GM21423 (cell line): ENCODE data around the gene ZNF689.

Source experiments
- ATAC-seq: cut with Tn5 transposase; IDR thresholded peaks from one replicate; pipeline ENCODE4 v1.9.1; 2021; ENCODE audit warnings: mild to moderate bottlenecking, moderate library complexity; ENCODE audit not compliant: unreplicated experiment

ZNF689 gene

DNA sequence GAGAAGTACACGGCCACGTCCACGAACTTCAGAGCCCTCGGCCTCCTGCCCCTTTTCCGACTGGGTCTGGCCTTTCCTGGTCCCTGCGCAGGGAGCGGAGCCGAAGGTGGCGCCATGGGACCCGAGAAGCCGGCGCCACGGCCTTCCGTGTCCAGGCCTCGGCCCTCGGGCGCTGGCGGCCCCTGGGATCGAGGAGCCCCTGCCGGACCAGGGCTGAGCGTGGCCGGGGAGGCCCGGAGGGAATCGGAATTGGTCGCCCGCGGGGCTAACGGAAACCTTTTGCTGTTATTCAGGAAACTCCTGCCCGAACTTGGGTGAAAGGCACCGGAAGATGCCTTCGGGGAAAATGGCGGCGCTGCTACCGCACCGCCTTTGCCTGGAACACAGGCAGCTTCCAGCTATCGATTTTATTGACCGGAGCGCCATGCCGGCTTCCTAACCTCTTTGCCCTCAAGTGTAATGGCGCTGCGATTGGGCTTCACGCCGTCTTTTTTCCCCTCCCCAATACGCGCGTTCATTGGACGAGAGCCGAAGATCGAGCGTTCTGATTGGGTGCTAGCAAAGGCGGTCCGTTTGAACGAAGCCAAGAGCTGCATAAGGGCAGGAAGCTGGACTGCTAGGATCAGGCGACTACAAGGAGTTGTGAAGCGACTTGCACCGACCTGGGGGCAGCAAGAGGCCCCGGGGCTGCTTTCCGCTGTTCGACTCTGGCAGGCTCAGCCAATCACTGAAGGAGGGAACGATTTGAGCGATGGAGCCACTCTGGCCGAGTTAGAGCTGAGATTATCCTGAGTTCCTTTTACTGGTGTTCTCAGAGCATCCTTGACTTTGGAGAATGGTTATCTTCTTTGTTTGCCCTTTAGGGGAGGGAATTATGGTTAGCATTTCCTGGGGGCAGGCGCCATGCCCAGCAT lies at the start of gene ZNF689:
ZNF689 (minus strand) TSS at position 464 of the 914 bp plus-strand sequence; CDS start at position 116, 348 bp downstream.
- ATAC-seq = peak; percentile 86

GRCh38 chr16:30658731-30659506 lies 48.7 kb upstream of the ZNF689 start:
- ATAC-seq = peak; percentile 9

DNA sequence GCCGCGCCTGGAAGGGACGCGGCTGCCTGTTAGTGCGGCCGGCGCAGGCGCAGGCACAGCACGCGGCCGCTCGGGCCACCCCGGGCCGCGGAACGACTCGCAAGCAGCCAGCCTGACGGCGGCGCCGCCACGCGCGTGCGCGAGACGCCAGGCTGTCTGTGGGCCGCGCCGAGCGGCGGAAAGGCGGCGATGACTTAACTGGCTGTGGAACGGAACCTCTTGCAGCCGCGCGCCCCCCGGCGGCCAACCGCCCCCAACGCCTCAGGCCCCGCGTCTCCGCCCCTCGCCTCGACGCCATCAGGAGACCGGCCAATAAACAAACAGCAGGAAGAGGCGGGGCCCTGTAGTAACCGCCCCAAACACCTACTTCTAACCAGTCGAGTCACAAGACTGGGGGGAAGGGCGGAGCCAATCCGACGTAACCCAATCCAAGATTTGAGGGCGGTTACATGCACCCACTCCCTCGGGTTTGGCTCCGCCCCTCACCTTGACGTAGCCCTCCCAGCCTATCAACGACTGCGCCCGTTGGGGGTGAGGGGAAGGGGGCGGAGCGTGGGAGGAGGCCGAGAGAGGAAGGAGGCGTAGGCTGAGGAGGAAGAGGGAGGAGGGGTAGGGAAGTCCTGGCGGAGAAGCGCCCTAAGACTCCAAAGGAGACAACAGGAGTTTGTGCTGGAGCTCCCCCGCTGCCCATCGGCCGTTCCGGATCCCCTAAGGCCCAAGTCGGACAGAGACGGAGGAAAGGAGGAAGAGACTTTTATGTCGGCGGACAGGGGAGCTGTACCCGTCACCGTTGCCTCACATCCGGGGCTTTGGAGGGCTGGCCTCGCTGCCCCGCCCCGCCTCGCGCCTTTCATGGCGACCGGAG lies 47.9 kb upstream of the ZNF689 start, which contains the start of gene FBRS:
FBRS (plus strand) TSS at position 566 of the 865 bp plus-strand sequence. CDS start 1,088 bp downstream, outside the sequence.
- ATAC-seq = peak; percentile 65

DNA sequence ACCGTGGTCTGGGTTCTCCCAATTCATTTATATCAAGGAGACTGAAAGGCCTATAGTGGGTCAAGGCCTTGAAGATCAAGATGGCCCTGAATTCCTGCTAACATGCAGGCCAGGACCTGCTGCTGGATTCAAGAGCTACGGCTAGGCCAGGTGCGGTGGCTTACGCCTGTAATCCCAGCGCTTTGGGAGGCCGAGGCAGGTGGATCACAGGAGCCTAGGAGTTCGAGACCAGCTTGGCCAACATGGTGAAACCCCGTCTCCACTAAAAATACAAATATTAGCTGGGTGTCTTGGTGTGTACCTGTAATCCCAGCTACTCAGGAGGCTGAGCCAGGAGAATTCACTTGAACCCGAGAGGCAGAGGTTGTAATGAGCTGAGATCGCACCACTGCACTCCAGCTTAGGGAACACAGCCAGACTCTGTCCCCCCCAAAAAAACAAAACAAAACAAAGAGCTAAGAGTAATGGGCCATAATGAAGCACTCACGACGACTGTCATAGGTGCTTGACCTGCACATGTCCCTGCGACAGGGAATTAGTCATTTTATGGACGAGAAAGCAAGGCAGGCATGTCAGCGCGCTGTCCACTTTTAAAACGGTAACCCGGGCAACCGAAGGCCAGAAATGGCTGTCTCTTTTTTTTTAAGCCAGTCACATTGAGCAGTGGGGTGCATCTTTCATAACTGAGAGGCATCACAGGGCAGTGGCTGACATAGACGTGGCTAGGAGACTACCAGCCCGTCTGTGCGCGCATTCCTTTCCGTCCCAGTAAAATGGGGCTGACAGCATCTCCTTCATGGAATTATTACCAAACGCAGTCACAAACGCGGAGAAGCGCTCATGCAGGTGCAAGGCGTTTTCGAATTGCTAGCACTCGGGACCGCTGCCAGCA lies 47.0 kb upstream of the ZNF689 start:
- no peak for ATAC-seq

- no peak for ATAC-seq
Observed at GRCh38 chr16:30656388-30656787, 46.2 kb upstream of the ZNF689 start.

GRCh38 chr16:30655815-30656347 lies 45.7 kb upstream of the ZNF689 start:
- no peak for ATAC-seq

DNA sequence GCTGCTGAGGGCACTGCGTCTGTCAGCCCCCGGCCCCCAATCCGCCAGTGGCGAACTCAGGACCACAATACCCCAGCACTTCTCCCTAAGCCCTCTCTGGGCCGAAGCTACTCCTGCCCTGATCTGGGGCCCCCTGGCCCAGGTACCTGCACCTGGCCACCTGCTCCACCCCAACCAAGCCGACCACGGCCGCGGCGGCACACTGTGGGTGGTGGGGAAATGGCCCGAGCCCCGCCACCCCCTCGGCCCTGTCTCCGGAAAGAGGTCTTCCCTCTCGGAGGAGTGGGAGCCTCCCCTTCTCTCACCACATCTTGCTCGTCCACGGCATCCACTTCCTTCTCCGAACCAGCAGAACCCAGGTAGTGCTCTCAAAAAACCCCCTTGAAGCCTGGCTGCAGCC lies 44.7 kb upstream of the ZNF689 start:
- no peak for ATAC-seq

GRCh38 chr16:30652718-30653117 lies 42.5 kb upstream of the ZNF689 start:
- no peak for ATAC-seq

DNA sequence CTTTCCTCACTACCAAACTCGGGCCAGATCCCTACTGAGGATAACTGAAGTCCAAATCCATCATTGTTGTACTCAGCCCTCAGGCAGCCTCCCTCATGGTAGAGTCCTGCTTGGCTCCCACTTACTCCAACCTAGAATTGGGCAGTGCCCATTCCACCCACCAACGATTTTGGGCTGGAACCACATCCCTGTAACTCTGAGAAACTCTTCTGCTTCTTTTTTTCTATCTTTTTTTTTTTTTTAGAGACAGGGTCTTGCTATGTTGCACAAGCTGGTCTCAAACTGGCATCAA lies 41.8 kb upstream of the ZNF689 start:
- no peak for ATAC-seq

GRCh38 chr16:30651124-30652004 lies 41.2 kb upstream of the ZNF689 start:
- ATAC-seq = peak; percentile 46

GRCh38 chr16:30650369-30651123 lies 40.4 kb upstream of the ZNF689 start, which contains the start of gene PRR14:
Gene PRR14 (plus strand): TSS chr16:30650960. CDS start chr16:30651646, 686 bp downstream.
- ATAC-seq = peak; percentile 75

DNA sequence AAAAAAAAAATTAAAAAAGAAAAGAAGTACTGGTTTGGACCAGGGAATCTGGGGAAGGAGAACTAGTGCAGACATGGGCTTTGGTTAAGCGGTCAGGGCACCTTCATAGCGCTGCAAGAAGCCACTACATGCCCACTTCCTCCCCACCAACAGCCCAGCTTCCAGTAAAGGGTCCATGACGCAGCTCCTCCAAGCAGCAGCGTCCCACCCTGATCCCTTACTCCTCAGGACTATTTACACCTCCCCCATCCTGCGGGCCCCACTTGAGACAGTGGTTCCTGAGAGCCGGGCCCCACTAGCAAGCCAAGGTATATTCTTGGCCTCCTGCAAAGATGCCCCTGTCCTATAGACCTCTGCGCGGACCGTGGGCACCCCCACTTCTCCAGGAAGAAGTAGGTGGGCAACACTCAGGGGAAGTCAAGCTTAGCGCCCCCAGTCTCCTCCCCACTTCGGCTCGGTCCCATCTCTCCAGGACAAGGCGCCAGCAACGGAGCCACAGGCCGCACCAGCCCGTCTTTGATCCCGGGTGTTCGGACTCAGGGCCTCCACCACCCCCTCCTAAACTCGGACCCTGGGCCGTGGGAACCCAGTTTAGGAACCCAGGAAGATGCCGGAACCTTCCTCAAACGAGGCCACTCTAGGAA lies 39.7 kb upstream of the ZNF689 start:
- ATAC-seq = no peak

DNA sequence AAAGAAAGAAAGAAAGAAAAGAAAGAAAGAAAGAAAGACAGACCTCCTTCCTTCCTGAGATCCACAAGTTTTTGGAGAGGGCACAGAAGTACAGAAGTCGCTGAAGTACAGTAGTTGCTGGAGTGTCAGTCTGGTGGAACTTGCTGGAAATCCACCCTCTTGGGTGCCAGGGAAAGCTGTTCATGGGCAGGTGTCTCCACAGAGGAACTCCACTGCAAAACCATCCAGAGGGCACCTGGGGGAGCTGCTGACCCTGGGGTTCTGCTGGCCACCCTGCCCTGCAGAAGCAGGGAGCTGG lies 37.0 kb upstream of the ZNF689 start:
- ATAC-seq = no peak

GRCh38 chr16:30645727-30646126 lies 35.5 kb upstream of the ZNF689 start:
- no peak for ATAC-seq

GRCh38 chr16:30644334-30644830 lies 34.2 kb upstream of the ZNF689 start:
- no peak for ATAC-seq

- ATAC-seq = no peak
Observed at GRCh38 chr16:30641378-30641982, 31.3 kb upstream of the ZNF689 start.

DNA sequence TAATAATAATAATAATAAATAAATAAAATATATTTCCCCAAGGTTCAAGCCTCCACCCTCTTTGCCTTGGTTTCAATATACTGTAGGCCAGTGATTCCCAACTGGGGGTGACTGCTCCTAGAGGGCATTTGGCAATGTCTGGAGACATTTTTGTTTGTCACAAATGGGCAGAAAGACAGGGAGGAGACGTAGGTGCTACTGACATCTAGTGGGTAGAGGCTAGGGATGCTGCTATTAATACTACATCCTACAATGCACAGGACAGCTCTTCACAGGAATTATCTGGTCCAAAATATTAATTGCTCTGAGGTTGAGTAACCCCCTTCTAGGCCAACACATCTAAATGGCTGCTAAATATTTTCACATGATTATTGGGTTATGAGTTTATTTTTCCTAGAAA lies 27.8 kb upstream of the ZNF689 start:
- no peak for ATAC-seq
